ENCODE results near the gene FBXO4. TPM values are rescaled to one million over a fixed set of nuclear protein-coding genes. Genes with fewer than 3 reads are reported as not detected.

Gene FBXO4
- total RNA-seq, 4 donors from 2014 or later = 23.8 to 33.9 (median 30.4) TPM

- TF ChIP-seq CTCF (IDR thresholded peaks at IDR 0.05; ENCODE audit: low read depth) = no peak
Measured at GRCh38 chr5:41954286-41954685, 29.2 kb downstream of the FBXO4 start.

GRCh38 chr5:41955432-41956024 lies 30.4 kb downstream of the FBXO4 start:
- no peak for TF ChIP-seq CTCF (IDR thresholded peaks at IDR 0.05; ENCODE audit: low read depth)

GRCh38 chr5:41956943-41957342 lies 31.9 kb downstream of the FBXO4 start:
- TF ChIP-seq CTCF (IDR thresholded peaks at IDR 0.05; ENCODE audit: low read depth) = no peak

GRCh38 chr5:41960481-41960880 lies 35.4 kb downstream of the FBXO4 start:
- TF ChIP-seq CTCF (IDR thresholded peaks at IDR 0.05; ENCODE audit: low read depth) = no peak

- TF ChIP-seq CTCF (IDR thresholded peaks at IDR 0.05; ENCODE audit: low read depth) = no peak
Measured at GRCh38 chr5:41961736-41962135, 36.7 kb downstream of the FBXO4 start.

- TF ChIP-seq CTCF (IDR thresholded peaks at IDR 0.05; ENCODE audit: low read depth) = no peak
Measured at GRCh38 chr5:41962491-41962890, 37.4 kb downstream of the FBXO4 start.

GRCh38 chr5:41966401-41967105 lies 41.5 kb downstream of the FBXO4 start:
- TF ChIP-seq CTCF (IDR thresholded peaks at IDR 0.05; ENCODE audit: low read depth) = no peak
